ENCODE results near the gene ZFAND2B. TPM values are rescaled to one million over a fixed set of nuclear protein-coding genes. Genes with fewer than 3 reads are reported as not detected.
A peak's percentile ranks its signal among the peaks of the same experiment; 100 is the strongest.

The ZFAND2B gene
- total RNA-seq, 3 donors from 2014 or later, result 43.6 to 52.0 (median 45.0) TPM

DNA sequence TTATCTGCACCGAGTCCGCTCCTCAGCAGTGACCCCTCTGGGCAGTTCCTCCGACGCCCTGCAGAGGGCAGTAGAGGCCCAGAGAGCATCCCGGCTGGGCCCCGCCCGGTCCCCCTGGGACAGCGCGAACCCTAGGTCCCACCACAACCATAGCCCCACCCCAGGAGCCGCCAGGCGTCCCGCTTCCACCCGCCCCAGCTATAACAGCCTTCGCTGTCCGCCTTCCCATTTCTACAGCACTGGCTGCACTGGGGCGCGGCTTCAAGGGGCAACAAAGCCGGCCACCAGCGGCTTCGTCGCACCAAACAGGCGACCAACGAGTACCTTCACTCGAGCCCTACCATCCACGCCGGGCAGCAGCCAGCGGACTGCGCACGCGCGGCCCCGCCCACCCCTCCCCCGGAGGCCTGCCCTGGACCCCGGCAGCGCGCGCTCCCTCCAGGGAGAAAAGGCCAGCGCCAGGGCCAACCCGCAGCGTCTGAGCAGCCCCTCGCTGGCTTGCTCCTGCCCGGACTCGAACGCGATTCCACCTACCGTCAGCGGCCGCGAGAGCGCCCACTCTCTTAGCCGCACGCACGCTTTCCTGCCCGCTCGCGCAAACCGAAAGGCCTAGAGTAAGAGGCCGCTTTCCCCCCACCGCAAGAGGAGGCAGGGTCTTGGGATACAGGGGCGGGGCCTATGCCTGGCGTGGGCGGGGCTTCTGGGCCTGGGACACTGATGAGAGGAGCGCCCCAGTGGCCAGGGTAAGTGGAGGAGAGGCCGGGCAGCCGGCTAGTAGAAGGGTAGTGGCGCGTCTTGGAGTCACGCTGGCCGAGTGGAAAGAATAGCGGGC is 46.2 kb upstream of the ZFAND2B start, which contains the start of gene NHEJ1:
Gene NHEJ1, minus strand, starts transcription at position 630 of the 832 bp plus-strand sequence. CDS start 2,453 bp downstream, outside the sequence.
- Histone ChIP-seq H3K4me3 (peak within 1 kb of the TSS; percentile 67 to 86 (median 72)), H3K27ac (peak within 1 kb of the TSS; percentile 88 to 95), H3K4me1 (no peaks in the 10 kb centered on the region), H3K27me3 (no peaks in the 10 kb centered on the region), H3K36me3 (no peaks in the 10 kb centered on the region), H3K9me3 (no peaks in the 10 kb centered on the region)
- DNase-seq (ENCODE audit: low spot score in 2 of 2), result peak; percentile 95 to 96
- intact Hi-C loops (cut with DNase I; ENCODE audit: low total_unique reads), result no loop called here
- TF ChIP-seq POLR2AphosphoS5 (IDR thresholded peaks at IDR 0.05) (peak; percentile 63 to 83 (median 75)), CTCF (IDR thresholded peaks at IDR 0.05) (peak; percentile 87 to 97 (median 94)), POLR2A (IDR thresholded peaks at IDR 0.05) (no peak)

- peak overlapping the region; percentile 67 to 86 (median 72) for H3K4me3 ChIP-seq
- DNase-seq (ENCODE audit: low spot score in 2 of 2), result no peak
- no peaks in the 10 kb centered on the region for H3K4me1 ChIP-seq
- no peak for TF ChIP-seq POLR2A (IDR thresholded peaks at IDR 0.05)
- TF ChIP-seq POLR2AphosphoS5 (IDR thresholded peaks at IDR 0.05), result no peak
- no peak for TF ChIP-seq CTCF (IDR thresholded peaks at IDR 0.05)
- intact Hi-C loops (cut with DNase I; ENCODE audit: low total_unique reads), result no loop called here
- no peaks in the 10 kb centered on the region for H3K27me3 ChIP-seq
- H3K9me3 ChIP-seq, result no peaks in the 10 kb centered on the region
- peak overlapping the region; percentile 88 to 95 for H3K27ac ChIP-seq
- H3K36me3 ChIP-seq, result no peaks in the 10 kb centered on the region
Observed at GRCh38 chr2:219161097-219161496, 45.5 kb upstream of the ZFAND2B start.

- Histone ChIP-seq H3K27me3 (no peaks in the 10 kb centered on the region), H3K4me3 (no peak overlapping the region), H3K9me3 (no peaks in the 10 kb centered on the region), H3K4me1 (no peaks in the 10 kb centered on the region), H3K36me3 (no peaks in the 10 kb centered on the region), H3K27ac (no peak overlapping the region)
- no peak for DNase-seq (ENCODE audit: low spot score in 2 of 2)
- TF ChIP-seq POLR2AphosphoS5 (IDR thresholded peaks at IDR 0.05) (no peak), POLR2A (IDR thresholded peaks at IDR 0.05) (no peak)
- intact Hi-C loops (cut with DNase I; ENCODE audit: low total_unique reads), result no loop called here
Observed at GRCh38 chr2:219163156-219163555, 43.4 kb upstream of the ZFAND2B start.

GRCh38 chr2:219165058-219165911 is 41.3 kb upstream of the ZFAND2B start:
- no peaks in the 10 kb centered on the region for H3K9me3 ChIP-seq
- H3K27me3 ChIP-seq, result no peaks in the 10 kb centered on the region
- H3K4me3 ChIP-seq, result no peak overlapping the region
- H3K4me1 ChIP-seq, result no peaks in the 10 kb centered on the region
- no peak for TF ChIP-seq CTCF (IDR thresholded peaks at IDR 0.05)
- TF ChIP-seq POLR2A (IDR thresholded peaks at IDR 0.05), result no peak
- TF ChIP-seq POLR2AphosphoS5 (IDR thresholded peaks at IDR 0.05), result no peak
- DNase-seq (ENCODE audit: low spot score in 2 of 2), result no peak
- H3K36me3 ChIP-seq, result no peaks in the 10 kb centered on the region
- no peak overlapping the region for H3K27ac ChIP-seq
- intact Hi-C loops (cut with DNase I; ENCODE audit: low total_unique reads), result no loop called here

DNA sequence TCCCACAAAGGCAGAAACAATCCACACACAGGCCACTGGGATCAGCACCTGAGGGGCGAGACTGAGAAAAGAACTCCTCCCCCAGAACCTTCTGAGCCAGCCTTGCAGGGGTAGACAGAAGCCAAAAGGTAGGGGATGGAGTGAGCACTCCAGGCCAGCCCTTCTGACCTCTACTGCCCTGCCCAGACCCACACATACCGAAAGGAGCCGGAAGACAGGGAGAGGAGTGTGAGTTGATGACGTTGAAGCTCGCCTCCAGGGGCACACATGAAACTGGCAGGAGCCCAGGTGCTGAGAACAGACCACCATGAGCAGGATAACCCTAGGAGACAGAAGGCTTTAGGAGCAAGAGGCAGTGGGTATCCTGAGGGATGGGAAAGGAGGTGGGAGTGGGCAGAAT is 38.6 kb upstream of the ZFAND2B start:
- intact Hi-C loops (cut with DNase I; ENCODE audit: low total_unique reads), result no loop called here
- H3K27me3 ChIP-seq, result no peaks in the 10 kb centered on the region
- H3K4me1 ChIP-seq, result no peaks in the 10 kb centered on the region
- no peak overlapping the region for H3K27ac ChIP-seq
- no peak overlapping the region for H3K4me3 ChIP-seq
- no peak for DNase-seq (ENCODE audit: low spot score in 2 of 2)
- H3K9me3 ChIP-seq, result no peaks in the 10 kb centered on the region
- TF ChIP-seq POLR2A (IDR thresholded peaks at IDR 0.05) (no peak), POLR2AphosphoS5 (IDR thresholded peaks at IDR 0.05) (no peak), CTCF (IDR thresholded peaks at IDR 0.05) (no peak)
- H3K36me3 ChIP-seq, result no peaks in the 10 kb centered on the region
